ENCODE results near the gene NUP98.

The NUP98 gene

GRCh38 chr11:3834349-3834663 is 37.0 kb upstream of the NUP98 start:
- Histone ChIP-seq H3K9me3 (ENCODE audit: control extremely low read depth in 1 of 5, control insufficient read depth in 4 of 5, insufficient read depth in 2 of 5, low read depth in 1 of 5, low read length in 4 of 5) (no peaks in the 10 kb centered on the region), H3K36me3 (ENCODE audit: control insufficient read depth in 4 of 4, insufficient read depth in 4 of 4, low read length in 3 of 4) (peaks cover 4 to 58% (median 10%) of the 10 kb centered on the region in 4 experiments), H3K27me3 (replicated peaks in 2 of 5; ENCODE audit: control insufficient read depth in 4 of 5, insufficient read depth in 5 of 5, low read length in 4 of 5) (no peaks in the 10 kb centered on the region), H3K4me1 (ENCODE audit: control extremely low read depth in 1 of 4, control insufficient read depth in 4 of 4, insufficient read depth in 4 of 4, low read length in 3 of 4) (peaks cover 61 to 92% (median 89%) of the 10 kb centered on the region in 4 experiments), H3K4me3 (ENCODE audit: control insufficient read depth in 1 of 7, extremely low read depth in 1 of 7, insufficient read depth in 4 of 7, low read depth in 2 of 7, low read length in 6 of 7) (peak overlapping the region in 6 of 7 experiments; percentile 26 to 65 (median 49)), H3K27ac (ENCODE audit: insufficient read depth in 1 of 2, low read depth in 1 of 2, low read length in 2 of 2, poor library complexity in 1 of 2, severe bottlenecking in 2 of 2) (peak overlapping the region; percentile 4 to 77)
- ChIA-PET CTCF (interaction anchor here (1.3 to 19.0 kb wide), 3 partner anchors 12 to 239 kb away, joined by 6 to 314 read pairs (median 266); partner anchors contain the start of genes RHOG and STIM1), POLR2A (interaction anchor here (0.8 kb wide), 1 partner anchor 158 kb away, joined by 3 read pairs; no protein-coding TSS in a partner anchor)
- no peak for DNase-seq
- 24% methylated on average over 3 of the region's 4 CpGs for WGBS (ENCODE audit: insufficient coverage)

- peak overlapping the region in 2 of 7 experiments; percentile 9 to 57 for H3K4me3 ChIP-seq (ENCODE audit: control insufficient read depth in 1 of 7, extremely low read depth in 1 of 7, insufficient read depth in 4 of 7, low read depth in 2 of 7, low read length in 6 of 7)
- H3K9me3 ChIP-seq (ENCODE audit: control extremely low read depth in 1 of 5, control insufficient read depth in 4 of 5, insufficient read depth in 2 of 5, low read depth in 1 of 5, low read length in 4 of 5), result no peaks in the 10 kb centered on the region
- H3K27me3 ChIP-seq (replicated peaks in 2 of 5; ENCODE audit: control insufficient read depth in 4 of 5, insufficient read depth in 5 of 5, low read length in 4 of 5), result no peaks in the 10 kb centered on the region
- peak in 1 of 3 donors; percentile 43 for DNase-seq
- H3K4me1 ChIP-seq (ENCODE audit: control extremely low read depth in 1 of 4, control insufficient read depth in 4 of 4, insufficient read depth in 4 of 4, low read length in 3 of 4), result peaks cover 58 to 84% (median 81%) of the 10 kb centered on the region in 4 experiments
- H3K27ac ChIP-seq (ENCODE audit: insufficient read depth in 1 of 2, low read depth in 1 of 2, low read length in 2 of 2, poor library complexity in 1 of 2, severe bottlenecking in 2 of 2), result peak overlapping the region in 1 of 2 experiments; percentile 77
- ChIA-PET CTCF (interaction anchor here (0.7 to 19.0 kb wide), 5 partner anchors 12 to 240 kb away, joined by 4 to 314 read pairs (median 6); partner anchors contain the start of genes RHOG and STIM1), POLR2A (interaction anchor here (0.7 kb wide), 1 partner anchor 1968 kb away, joined by 3 read pairs; no protein-coding TSS in a partner anchor)
- peaks cover 4 to 58% (median 12%) of the 10 kb centered on the region in 4 experiments for H3K36me3 ChIP-seq (ENCODE audit: control insufficient read depth in 4 of 4, insufficient read depth in 4 of 4, low read length in 3 of 4)
- WGBS (ENCODE audit: insufficient coverage), result no CpG with 5 or more reads among the region's 2 CpGs
Observed at GRCh38 chr11:3833449-3833848, 36.1 kb upstream of the NUP98 start.

GRCh38 chr11:3832816-3833215 is 35.5 kb upstream of the NUP98 start:
- CTCF ChIA-PET, result interaction anchor here (0.7 to 19.0 kb wide), 7 partner anchors 11 to 241 kb away, joined by 4 to 314 read pairs (median 6); partner anchors contain the start of genes PGAP2, RHOG and STIM1
- Histone ChIP-seq H3K27ac (ENCODE audit: insufficient read depth in 1 of 2, low read depth in 1 of 2, low read length in 2 of 2, poor library complexity in 1 of 2, severe bottlenecking in 2 of 2) (peak overlapping the region in 1 of 2 experiments; percentile 77), H3K4me3 (ENCODE audit: control insufficient read depth in 1 of 7, extremely low read depth in 1 of 7, insufficient read depth in 4 of 7, low read depth in 2 of 7, low read length in 6 of 7) (peak overlapping the region in 2 of 7 experiments; percentile 1 to 19), H3K36me3 (ENCODE audit: control insufficient read depth in 4 of 4, insufficient read depth in 4 of 4, low read length in 3 of 4) (peaks cover 7 to 64% (median 16%) of the 10 kb centered on the region in 4 experiments), H3K27me3 (replicated peaks in 2 of 5; ENCODE audit: control insufficient read depth in 4 of 5, insufficient read depth in 5 of 5, low read length in 4 of 5) (no peaks in the 10 kb centered on the region), H3K9me3 (ENCODE audit: control extremely low read depth in 1 of 5, control insufficient read depth in 4 of 5, insufficient read depth in 2 of 5, low read depth in 1 of 5, low read length in 4 of 5) (no peaks in the 10 kb centered on the region), H3K4me1 (ENCODE audit: control extremely low read depth in 1 of 4, control insufficient read depth in 4 of 4, insufficient read depth in 4 of 4, low read length in 3 of 4) (peaks cover 52 to 77% (median 75%) of the 10 kb centered on the region in 4 experiments)
- POLR2A ChIA-PET, result interaction anchor here (0.7 kb wide), 1 partner anchor 1967 kb away, joined by 3 read pairs; no protein-coding TSS in a partner anchor
- WGBS (ENCODE audit: insufficient coverage), result 83% methylated on average over 1 of the region's 2 CpGs
- DNase-seq, result no peak

GRCh38 chr11:3831378-3832239 is 34.3 kb upstream of the NUP98 start:
- H3K36me3 ChIP-seq (ENCODE audit: control insufficient read depth in 4 of 4, insufficient read depth in 4 of 4, low read length in 3 of 4), result peaks cover 15 to 76% (median 27%) of the 10 kb centered on the region in 4 experiments

GRCh38 chr11:3830730-3831129 is 33.4 kb upstream of the NUP98 start:
- Histone ChIP-seq H3K27me3 (replicated peaks in 2 of 5; ENCODE audit: control insufficient read depth in 4 of 5, insufficient read depth in 5 of 5, low read length in 4 of 5) (no peaks in the 10 kb centered on the region), H3K36me3 (ENCODE audit: control insufficient read depth in 4 of 4, insufficient read depth in 4 of 4, low read length in 3 of 4) (peaks cover 15 to 85% (median 32%) of the 10 kb centered on the region in 4 experiments), H3K27ac (ENCODE audit: insufficient read depth in 1 of 2, low read depth in 1 of 2, low read length in 2 of 2, poor library complexity in 1 of 2, severe bottlenecking in 2 of 2) (peak overlapping the region; percentile 37 to 40), H3K9me3 (ENCODE audit: control extremely low read depth in 1 of 5, control insufficient read depth in 4 of 5, insufficient read depth in 2 of 5, low read depth in 1 of 5, low read length in 4 of 5) (no peaks in the 10 kb centered on the region), H3K4me1 (ENCODE audit: control extremely low read depth in 1 of 4, control insufficient read depth in 4 of 4, insufficient read depth in 4 of 4, low read length in 3 of 4) (peaks cover 41 to 60% (median 54%) of the 10 kb centered on the region in 4 experiments), H3K4me3 (ENCODE audit: control insufficient read depth in 1 of 7, extremely low read depth in 1 of 7, insufficient read depth in 4 of 7, low read depth in 2 of 7, low read length in 6 of 7) (peak overlapping the region in 2 of 7 experiments; percentile 10 to 50)
- CTCF ChIA-PET, result interaction anchor here (0.9 to 19.0 kb wide), 4 partner anchors 9 to 242 kb away, joined by 3 to 314 read pairs (median 141); partner anchors contain the start of genes RHOG and STIM1
- WGBS (ENCODE audit: insufficient coverage), result 33% methylated on average over 1 of the region's 1 CpG
- peak in 2 of 3 donors; percentile 22 to 35 for DNase-seq
- POLR2A ChIA-PET, result interaction anchor here (0.9 to 2.3 kb wide), 3 partner anchors 9 to 22 kb away, joined by 3 to 10 read pairs (median 4); partner anchors contain the start of gene RHOG

More at GRCh38 chr11:3831378-3832239, 34.3 kb upstream of the NUP98 start:
- no peaks in the 10 kb centered on the region for H3K27me3 ChIP-seq (replicated peaks in 2 of 5; ENCODE audit: control insufficient read depth in 4 of 5, insufficient read depth in 5 of 5, low read length in 4 of 5)
- H3K9me3 ChIP-seq (ENCODE audit: control extremely low read depth in 1 of 5, control insufficient read depth in 4 of 5, insufficient read depth in 2 of 5, low read depth in 1 of 5, low read length in 4 of 5), result no peaks in the 10 kb centered on the region
- ChIA-PET POLR2A (interaction anchor here (1.4 to 2.3 kb wide), 2 partner anchors 8 to 23 kb away, joined by 3 to 10 read pairs; partner anchors contain the start of gene RHOG), CTCF (interaction anchor here (0.7 to 19.0 kb wide), 7 partner anchors 10 to 241 kb away, joined by 3 to 314 read pairs (median 5); partner anchors contain the start of genes PGAP2, RHOG and STIM1)
- peak overlapping the region in 2 of 7 experiments; percentile 6 to 10 for H3K4me3 ChIP-seq (ENCODE audit: control insufficient read depth in 1 of 7, extremely low read depth in 1 of 7, insufficient read depth in 4 of 7, low read depth in 2 of 7, low read length in 6 of 7)
- peaks cover 44 to 68% (median 63%) of the 10 kb centered on the region in 4 experiments for H3K4me1 ChIP-seq (ENCODE audit: control extremely low read depth in 1 of 4, control insufficient read depth in 4 of 4, insufficient read depth in 4 of 4, low read length in 3 of 4)
- peak in 2 of 3 donors; percentile 32 to 49 for DNase-seq
- WGBS (ENCODE audit: insufficient coverage), result 47% methylated on average over 12 of the region's 13 CpGs
- peak overlapping the region; percentile 21 to 77 for H3K27ac ChIP-seq (ENCODE audit: insufficient read depth in 1 of 2, low read depth in 1 of 2, low read length in 2 of 2, poor library complexity in 1 of 2, severe bottlenecking in 2 of 2)

- Histone ChIP-seq H3K36me3 (ENCODE audit: control insufficient read depth in 4 of 4, insufficient read depth in 4 of 4, low read length in 3 of 4) (peaks cover 15 to 87% (median 35%) of the 10 kb centered on the region in 4 experiments), H3K4me1 (ENCODE audit: control extremely low read depth in 1 of 4, control insufficient read depth in 4 of 4, insufficient read depth in 4 of 4, low read length in 3 of 4) (peaks cover 35 to 58% (median 51%) of the 10 kb centered on the region in 4 experiments), H3K4me3 (ENCODE audit: control insufficient read depth in 1 of 7, extremely low read depth in 1 of 7, insufficient read depth in 4 of 7, low read depth in 2 of 7, low read length in 6 of 7) (no peak overlapping the region), H3K27me3 (replicated peaks in 2 of 5; ENCODE audit: control insufficient read depth in 4 of 5, insufficient read depth in 5 of 5, low read length in 4 of 5) (no peaks in the 10 kb centered on the region), H3K27ac (ENCODE audit: insufficient read depth in 1 of 2, low read depth in 1 of 2, low read length in 2 of 2, poor library complexity in 1 of 2, severe bottlenecking in 2 of 2) (no peak overlapping the region), H3K9me3 (ENCODE audit: control extremely low read depth in 1 of 5, control insufficient read depth in 4 of 5, insufficient read depth in 2 of 5, low read depth in 1 of 5, low read length in 4 of 5) (no peaks in the 10 kb centered on the region)
- CTCF ChIA-PET, result interaction anchor here (0.9 to 19.0 kb wide), 4 partner anchors 8 to 243 kb away, joined by 3 to 314 read pairs (median 141); partner anchors contain the start of genes RHOG and STIM1
- 100% methylated on average over 1 of the region's 3 CpGs for WGBS (ENCODE audit: insufficient coverage)
- POLR2A ChIA-PET, result interaction anchor here (0.9 to 2.3 kb wide), 3 partner anchors 10 to 21 kb away, joined by 3 to 10 read pairs (median 4); partner anchors contain the start of gene RHOG
- DNase-seq, result no peak
Observed at GRCh38 chr11:3830088-3830487, 32.7 kb upstream of the NUP98 start.
